ENCODE results near the gene ZNF813. TPM values are rescaled to one million over a fixed set of nuclear protein-coding genes. Genes with fewer than 3 reads are reported as not detected.
"Not testable (repeated sequence)": the region's sequence is repeated elsewhere in the genome, so short reads cannot be mapped to it uniquely, and the experiment has no call there.

The ZNF813 gene
- total RNA-seq, 1 experiment from 2014 or later = 9.6 TPM

GRCh38 chr19:53485046-53486004 is 17.8 kb downstream of the ZNF813 start:
- ATAC-seq (no peak), DNase-seq (ENCODE audit: low read depth, low spot score) (no peak)
- intact Hi-C loops (cut with micrococcal nuclease; ENCODE audit: unreplicated experiment) = no loop called here
- Histone ChIP-seq H3K27ac (ENCODE audit: low read length) (no peak overlapping the region), H3K27me3 (ENCODE audit: control insufficient read depth, insufficient read depth, low read length) (no peaks in the 10 kb centered on the region), H3K4me1 (ENCODE audit: control insufficient read depth, insufficient read depth, low read length) (no peaks in the 10 kb centered on the region), H3K4me3 (ENCODE audit: low read depth in 2 of 2, low read length in 2 of 2) (no peak overlapping the region), H3K36me3 (ENCODE audit: control insufficient read depth, insufficient read depth, low read length) (no peaks in the 10 kb centered on the region), H3K9me3 (ENCODE audit: control insufficient read depth, insufficient read depth, low read depth, low read length) (peaks cover 23% of the 10 kb centered on the region)
- in situ Hi-C loops (cut with HindIII; ENCODE audit: low pct_unique_long_range_greater_than_20kb, low sequenced_read_pairs) = no loop called here
- POLR2A ChIA-PET = no interaction called here
- TF ChIP-seq CTCF (IDR thresholded peaks at IDR 0.05) = no peak
- no TSS peak for BruUV-seq (replicated peaks)
- CTCF ChIA-PET = no interaction called here

GRCh38 chr19:53492153-53492552 is 24.6 kb downstream of the ZNF813 start:
- intact Hi-C loops (cut with micrococcal nuclease; ENCODE audit: unreplicated experiment) (no loop called here), in situ Hi-C loops (cut with HindIII; ENCODE audit: low pct_unique_long_range_greater_than_20kb, low sequenced_read_pairs) (no loop called here)
- no peak for ATAC-seq
- H3K36me3 ChIP-seq (ENCODE audit: control insufficient read depth, insufficient read depth, low read length) = no peaks in the 10 kb centered on the region
- BruUV-seq (replicated peaks) = TSS peak; percentile 33
- no peaks in the 10 kb centered on the region for H3K27me3 ChIP-seq (ENCODE audit: control insufficient read depth, insufficient read depth, low read length)
- no peaks in the 10 kb centered on the region for H3K4me1 ChIP-seq (ENCODE audit: control insufficient read depth, insufficient read depth, low read length)
- ChIA-PET POLR2A (no interaction called here), CTCF (no interaction called here)
- no peak for DNase-seq (ENCODE audit: low read depth, low spot score)
- H3K27ac ChIP-seq (ENCODE audit: low read length) = no peak overlapping the region
- TF ChIP-seq TCF7L2 (IDR thresholded peaks at IDR 0.05; ENCODE audit: low read depth, low read length) = no peak
- TF ChIP-seq SIN3A (IDR thresholded peaks at IDR 0.05; ENCODE audit: borderline replicate concordance, insufficient read depth, low read depth, low read length) = no peak
- no peak for TF ChIP-seq REST (IDR thresholded peaks at IDR 0.05; ENCODE audit: insufficient read depth in 1 of 2, low read depth in 2 of 2, low read length in 1 of 2)
- no peak for TF ChIP-seq POLR2AphosphoS5 (IDR thresholded peaks at IDR 0.05; ENCODE audit: low read depth, low read length)
- TF ChIP-seq CTCF (IDR thresholded peaks at IDR 0.05) = no peak
- peaks cover 36% of the 10 kb centered on the region; the same call in 1 of the 2 replicates for H3K9me3 ChIP-seq (ENCODE audit: control insufficient read depth, insufficient read depth, low read depth, low read length)
- H3K4me3 ChIP-seq (ENCODE audit: low read depth in 2 of 2, low read length in 2 of 2) = no peak overlapping the region

- BruUV-seq (replicated peaks); in situ Hi-C loops (cut with HindIII; ENCODE audit: low pct_unique_long_range_greater_than_20kb, low sequenced_read_pairs): not testable (repeated sequence)
- ATAC-seq = peak; percentile 70; the same call in 1 of the 2 replicates
Measured at GRCh38 chr19:53497311-53498023, 29.9 kb downstream of the ZNF813 start.

GRCh38 chr19:53498024-53498395 is 30.5 kb downstream of the ZNF813 start:
- H3K9me3 ChIP-seq (ENCODE audit: control insufficient read depth, insufficient read depth, low read depth, low read length); BruUV-seq (replicated peaks); H3K36me3 ChIP-seq (ENCODE audit: control insufficient read depth, insufficient read depth, low read length); intact Hi-C loops (cut with micrococcal nuclease; ENCODE audit: unreplicated experiment); in situ Hi-C loops (cut with HindIII; ENCODE audit: low pct_unique_long_range_greater_than_20kb, low sequenced_read_pairs); POLR2A ChIA-PET; H3K27me3 ChIP-seq (ENCODE audit: control insufficient read depth, insufficient read depth, low read length); DNase-seq (ENCODE audit: low read depth, low spot score); H3K27ac ChIP-seq (ENCODE audit: low read length); ATAC-seq; H3K4me3 ChIP-seq (ENCODE audit: low read depth in 2 of 2, low read length in 2 of 2); H3K4me1 ChIP-seq (ENCODE audit: control insufficient read depth, insufficient read depth, low read length): not testable (repeated sequence)
- CTCF ChIA-PET = interaction anchor here (0.7 kb wide), 1 partner anchor 113 kb away, joined by 3 read pairs; no protein-coding TSS in a partner anchor

More at GRCh38 chr19:53497311-53498023, 29.9 kb downstream of the ZNF813 start:
- H3K27ac ChIP-seq (ENCODE audit: low read length); H3K36me3 ChIP-seq (ENCODE audit: control insufficient read depth, insufficient read depth, low read length); H3K4me1 ChIP-seq (ENCODE audit: control insufficient read depth, insufficient read depth, low read length); intact Hi-C loops (cut with micrococcal nuclease; ENCODE audit: unreplicated experiment); H3K4me3 ChIP-seq (ENCODE audit: low read depth in 2 of 2, low read length in 2 of 2); DNase-seq (ENCODE audit: low read depth, low spot score); POLR2A ChIA-PET; CTCF ChIA-PET; H3K27me3 ChIP-seq (ENCODE audit: control insufficient read depth, insufficient read depth, low read length): not testable (repeated sequence)
- peaks cover 11% of the 10 kb centered on the region; the same call in 1 of the 2 replicates for H3K9me3 ChIP-seq (ENCODE audit: control insufficient read depth, insufficient read depth, low read depth, low read length)

All from Panc1 (cell line).